ENCODE measurements around the gene MVB12B. TPM values are rescaled to one million over a fixed set of nuclear protein-coding genes. Genes with fewer than 3 reads are reported as not detected.

The MVB12B gene
- total and polyA plus RNA-seq, 9 donors: 7.0 to 23.1 (median 17.8) TPM

DNA sequence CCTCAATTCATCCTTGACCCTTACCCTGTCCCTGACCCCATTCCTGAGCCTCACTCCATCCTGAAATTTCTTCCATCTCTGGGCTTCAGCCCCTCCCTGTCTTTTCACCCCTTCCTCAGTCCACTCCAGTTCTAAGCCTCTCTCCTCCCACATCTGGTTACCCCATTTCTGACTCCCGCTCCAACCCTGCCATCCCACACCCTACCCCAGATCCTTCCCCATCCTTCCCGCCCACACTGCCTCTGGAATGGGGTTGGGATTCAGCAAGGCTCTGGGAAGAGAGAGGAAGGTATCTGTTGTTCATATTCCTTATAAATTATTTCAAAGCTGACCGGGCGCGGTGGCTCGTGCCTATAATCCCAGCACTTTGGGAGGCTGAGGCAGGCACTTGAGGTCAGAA is 29.9 kb upstream of the MVB12B start:
- 80 to 93% (median 86%) methylated on average over 6 of the region's 6 CpGs for WGBS, 3 donors
- no peak for DNase-seq
- Histone ChIP-seq H3K27ac (no peak overlapping the region), H3K4me1 (ENCODE audit: insufficient read depth) (no peaks in the 10 kb centered on the region), H3K36me3 (no peaks in the 10 kb centered on the region), H3K4me3 (no peak overlapping the region), H3K27me3 (no peaks in the 10 kb centered on the region), H3K9me3 (no peaks in the 10 kb centered on the region)
- TF ChIP-seq POLR2A (IDR thresholded peaks at IDR 0.05): no peak
- TF ChIP-seq, protein P1, sequence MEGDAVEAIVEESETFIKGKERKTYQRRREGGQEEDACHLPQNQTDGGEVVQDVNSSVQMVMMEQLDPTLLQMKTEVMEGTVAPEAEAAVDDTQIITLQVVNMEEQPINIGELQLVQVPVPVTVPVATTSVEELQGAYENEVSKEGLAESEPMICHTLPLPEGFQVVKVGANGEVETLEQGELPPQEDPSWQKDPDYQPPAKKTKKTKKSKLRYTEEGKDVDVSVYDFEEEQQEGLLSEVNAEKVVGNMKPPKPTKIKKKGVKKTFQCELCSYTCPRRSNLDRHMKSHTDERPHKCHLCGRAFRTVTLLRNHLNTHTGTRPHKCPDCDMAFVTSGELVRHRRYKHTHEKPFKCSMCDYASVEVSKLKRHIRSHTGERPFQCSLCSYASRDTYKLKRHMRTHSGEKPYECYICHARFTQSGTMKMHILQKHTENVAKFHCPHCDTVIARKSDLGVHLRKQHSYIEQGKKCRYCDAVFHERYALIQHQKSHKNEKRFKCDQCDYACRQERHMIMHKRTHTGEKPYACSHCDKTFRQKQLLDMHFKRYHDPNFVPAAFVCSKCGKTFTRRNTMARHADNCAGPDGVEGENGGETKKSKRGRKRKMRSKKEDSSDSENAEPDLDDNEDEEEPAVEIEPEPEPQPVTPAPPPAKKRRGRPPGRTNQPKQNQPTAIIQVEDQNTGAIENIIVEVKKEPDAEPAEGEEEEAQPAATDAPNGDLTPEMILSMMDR (IDR thresholded peaks at IDR 0.05): no peak
- TF ChIP-seq EP300 (IDR thresholded peaks at IDR 0.05): no peak
- intact Hi-C loops (cut with DNase I): no loop called here

- WGBS, 3 donors: 72 to 79% (median 78%) methylated on average over 7 of the region's 7 CpGs
These were observed 29.0 kb upstream of the MVB12B start for GRCh38 chr9:126297661-126298060.

GRCh38 chr9:126298063-126298801 is 28.4 kb upstream of the MVB12B start:
- no peak for DNase-seq
- 44 to 50% (median 49%) methylated on average over 27 of the region's 27 CpGs for WGBS, 3 donors
- Histone ChIP-seq H3K27ac (no peak overlapping the region), H3K36me3 (no peaks in the 10 kb centered on the region), H3K4me3 (no peak overlapping the region), H3K4me1 (ENCODE audit: insufficient read depth) (no peaks in the 10 kb centered on the region), H3K9me3 (no peaks in the 10 kb centered on the region), H3K27me3 (no peaks in the 10 kb centered on the region)
- intact Hi-C loops (cut with DNase I): no loop called here
- TF ChIP-seq, protein P1 (IDR thresholded peaks at IDR 0.05): no peak
- TF ChIP-seq POLR2A (IDR thresholded peaks at IDR 0.05) (no peak), EP300 (IDR thresholded peaks at IDR 0.05) (no peak)

More at GRCh38 chr9:126297661-126298060, 29.0 kb upstream of the MVB12B start:
- no peaks in the 10 kb centered on the region for H3K9me3 ChIP-seq
- intact Hi-C loops (cut with DNase I): no loop called here
- H3K27me3 ChIP-seq: no peaks in the 10 kb centered on the region
- TF ChIP-seq POLR2A (IDR thresholded peaks at IDR 0.05) (no peak), EP300 (IDR thresholded peaks at IDR 0.05) (no peak)
- TF ChIP-seq, protein P1 (IDR thresholded peaks at IDR 0.05): no peak
- H3K27ac ChIP-seq: no peak overlapping the region
- H3K4me3 ChIP-seq: no peak overlapping the region
- H3K36me3 ChIP-seq: no peaks in the 10 kb centered on the region
- no peak for DNase-seq
- H3K4me1 ChIP-seq (ENCODE audit: insufficient read depth): no peaks in the 10 kb centered on the region

DNA sequence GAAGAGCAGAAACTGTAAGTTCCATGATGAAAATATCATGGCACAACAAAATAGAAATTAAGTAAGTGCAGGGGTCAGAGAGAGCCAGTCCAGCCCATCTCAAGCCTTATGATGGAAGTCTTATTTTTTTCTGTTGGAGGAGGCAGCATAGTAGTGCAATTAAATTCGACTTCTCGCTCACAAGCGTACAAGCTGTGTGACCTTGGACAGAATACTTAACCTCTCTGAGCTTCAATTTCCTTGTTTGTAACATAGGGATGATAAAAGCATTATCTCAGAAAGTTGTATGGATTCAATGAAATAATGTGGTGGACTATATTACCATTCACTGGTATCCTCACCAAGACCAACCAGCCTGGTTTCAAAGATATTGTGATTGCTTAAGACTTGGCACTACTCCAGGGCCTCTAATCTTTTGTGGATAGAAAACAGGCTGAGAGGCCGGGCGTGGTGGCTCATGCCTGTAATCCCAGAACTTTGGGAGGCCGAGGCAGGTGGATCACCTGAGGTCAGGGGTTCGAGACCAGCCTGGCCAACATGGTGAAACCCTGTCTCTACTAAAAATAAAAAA is 26.8 kb upstream of the MVB12B start:
- H3K4me3 ChIP-seq: no peak overlapping the region
- no peaks in the 10 kb centered on the region for H3K9me3 ChIP-seq
- H3K27me3 ChIP-seq: no peaks in the 10 kb centered on the region
- DNase-seq: no peak
- TF ChIP-seq, protein P1 (IDR thresholded peaks at IDR 0.05): no peak
- no peak for TF ChIP-seq POLR2A (IDR thresholded peaks at IDR 0.05)
- TF ChIP-seq EP300 (IDR thresholded peaks at IDR 0.05): no peak
- intact Hi-C loops (cut with DNase I): loop anchor here in 1 of 4 donors (10.0 kb wide), 1 partner anchor 185 kb away; no protein-coding TSS in a partner anchor
- no peaks in the 10 kb centered on the region for H3K36me3 ChIP-seq
- H3K4me1 ChIP-seq (ENCODE audit: insufficient read depth): no peaks in the 10 kb centered on the region
- H3K27ac ChIP-seq: no peak overlapping the region
- WGBS, 3 donors: 82 to 88% (median 88%) methylated on average over 7 of the region's 7 CpGs
